Bronchial epithelial cell (primary cell): Measurements from ENCODE around the gene AKTIP. TPM values are rescaled to one million over a fixed set of nuclear protein-coding genes. Genes with fewer than 3 reads are reported as not detected.
A peak's percentile ranks its signal among the peaks of the same experiment; 100 is the strongest.

ENCODE experiments used
- DNase-seq: peaks from one replicate; pipeline ENCODE4 v3.0.0-alpha.2; 2010; ENCODE audit warnings: low read depth
- FAIRE-seq: peaks from 2 replicates; lab custom pipeline; 2011; peaks lifted over from hg19 to GRCh38; lab: Jason Lieb, UNC
- H3K27me3 ChIP-seq: 2 replicates; pipeline ENCODE4 v1.5.1; 2011; ENCODE audit warnings: low read length; ENCODE audit not compliant: control insufficient read depth, insufficient read depth
- H3K36me3 ChIP-seq: 2 replicates; pipeline ENCODE4 v1.5.1; 2011; ENCODE audit warnings: low read length; ENCODE audit not compliant: control insufficient read depth, insufficient read depth
- H3K4me3 ChIP-seq: 2 replicates; pipeline ENCODE4 v1.5.1; 2011; ENCODE audit warnings: mild to moderate bottlenecking, low read depth, low read length, control low read depth
- total RNA-seq: library from RNA; depleted of rRNA; stranded (reverse); fragments of >200 nt; gene quantifications from 2 replicates; pipeline ENCODE4 v1.2.1, GENCODE V29; 2014
- TF ChIP-seq, protein P1 (sequence below): IDR thresholded peaks from 2 replicates; pipeline ENCODE4 v1.5.1; 2011; ENCODE audit warnings: mild to moderate bottlenecking, moderate library complexity, low read length, control low read depth, inconsistent platforms; ENCODE audit not compliant: insufficient read depth, severe bottlenecking

The AKTIP gene
- total RNA-seq, 1 donor from 2014 or later, result 50.5 TPM

DNA sequence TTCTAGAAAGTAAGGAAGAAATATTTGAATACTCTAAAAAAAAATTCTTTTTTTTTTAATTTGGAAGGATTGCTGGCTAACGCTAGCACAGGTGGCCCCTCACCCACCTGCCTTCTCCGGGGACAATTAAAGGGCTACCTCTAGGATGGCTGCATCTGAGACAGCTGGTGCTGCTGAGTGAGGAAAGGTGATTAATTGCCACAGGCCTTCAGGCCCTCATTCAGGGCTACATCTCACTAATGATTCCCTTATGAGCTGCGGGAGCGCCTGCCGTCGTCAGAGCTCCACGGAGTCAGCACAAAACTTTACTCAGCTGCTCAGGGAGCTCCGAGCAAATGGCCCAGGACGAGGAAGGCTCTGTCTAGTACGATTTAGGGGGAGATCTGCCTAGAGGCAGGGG lies 27.0 kb upstream of the AKTIP start:
- Histone ChIP-seq H3K36me3 (no peaks in the 10 kb centered on the region), H3K27me3 (no peaks in the 10 kb centered on the region), H3K4me3 (no peak overlapping the region)
- TF ChIP-seq, protein P1, sequence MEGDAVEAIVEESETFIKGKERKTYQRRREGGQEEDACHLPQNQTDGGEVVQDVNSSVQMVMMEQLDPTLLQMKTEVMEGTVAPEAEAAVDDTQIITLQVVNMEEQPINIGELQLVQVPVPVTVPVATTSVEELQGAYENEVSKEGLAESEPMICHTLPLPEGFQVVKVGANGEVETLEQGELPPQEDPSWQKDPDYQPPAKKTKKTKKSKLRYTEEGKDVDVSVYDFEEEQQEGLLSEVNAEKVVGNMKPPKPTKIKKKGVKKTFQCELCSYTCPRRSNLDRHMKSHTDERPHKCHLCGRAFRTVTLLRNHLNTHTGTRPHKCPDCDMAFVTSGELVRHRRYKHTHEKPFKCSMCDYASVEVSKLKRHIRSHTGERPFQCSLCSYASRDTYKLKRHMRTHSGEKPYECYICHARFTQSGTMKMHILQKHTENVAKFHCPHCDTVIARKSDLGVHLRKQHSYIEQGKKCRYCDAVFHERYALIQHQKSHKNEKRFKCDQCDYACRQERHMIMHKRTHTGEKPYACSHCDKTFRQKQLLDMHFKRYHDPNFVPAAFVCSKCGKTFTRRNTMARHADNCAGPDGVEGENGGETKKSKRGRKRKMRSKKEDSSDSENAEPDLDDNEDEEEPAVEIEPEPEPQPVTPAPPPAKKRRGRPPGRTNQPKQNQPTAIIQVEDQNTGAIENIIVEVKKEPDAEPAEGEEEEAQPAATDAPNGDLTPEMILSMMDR, result no peak
- DNase-seq (no peak), FAIRE-seq (no peak)

DNA sequence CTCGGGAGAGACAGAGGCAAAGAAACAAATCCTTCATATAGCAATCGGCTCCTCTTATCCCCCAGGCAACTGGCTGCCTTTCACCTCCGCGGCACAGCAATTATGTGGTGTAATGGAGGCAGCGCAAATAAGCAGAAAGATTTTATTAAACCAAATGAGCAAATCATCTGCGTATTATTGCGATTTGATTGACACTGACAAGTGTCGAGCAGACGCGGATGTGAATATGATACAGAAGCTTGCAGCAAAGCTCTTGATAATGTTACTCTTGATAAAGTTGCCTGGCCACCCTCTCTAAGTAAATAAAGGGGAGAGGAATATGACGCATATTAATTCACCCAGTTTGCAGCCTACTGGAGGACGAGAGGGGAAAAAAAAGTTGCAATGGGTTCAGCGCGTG lies 26.5 kb upstream of the AKTIP start:
- Histone ChIP-seq H3K27me3 (no peaks in the 10 kb centered on the region), H3K36me3 (no peaks in the 10 kb centered on the region), H3K4me3 (no peak overlapping the region)
- TF ChIP-seq, protein P1, result no peak
- DNase-seq (peak; percentile 64), FAIRE-seq (no peak)

DNA sequence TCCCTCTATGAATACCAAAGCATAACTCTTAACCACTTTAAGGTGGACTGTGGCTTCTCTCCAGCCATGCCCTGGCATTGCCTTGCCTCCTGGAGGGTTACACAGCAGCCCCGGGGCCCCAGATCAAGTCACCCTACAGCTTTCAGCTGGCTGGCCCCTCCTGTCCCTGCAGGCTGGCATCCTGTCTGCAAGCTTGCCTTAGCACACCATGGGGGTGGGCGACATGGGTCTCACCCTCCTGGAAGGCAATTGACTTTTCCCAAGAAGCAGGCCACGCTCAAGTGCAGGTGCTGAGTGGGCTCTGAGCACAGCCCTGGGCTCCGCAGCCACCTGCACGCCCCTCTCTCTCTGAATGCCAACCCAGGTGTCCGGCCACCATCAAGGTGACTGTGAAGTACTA lies 25.8 kb upstream of the AKTIP start:
- DNase-seq, result no peak
- no peak overlapping the region for H3K4me3 ChIP-seq
- TF ChIP-seq, protein P1, result no peak
- FAIRE-seq, result no peak
- no peaks in the 10 kb centered on the region for H3K27me3 ChIP-seq
- H3K36me3 ChIP-seq, result no peaks in the 10 kb centered on the region

DNA sequence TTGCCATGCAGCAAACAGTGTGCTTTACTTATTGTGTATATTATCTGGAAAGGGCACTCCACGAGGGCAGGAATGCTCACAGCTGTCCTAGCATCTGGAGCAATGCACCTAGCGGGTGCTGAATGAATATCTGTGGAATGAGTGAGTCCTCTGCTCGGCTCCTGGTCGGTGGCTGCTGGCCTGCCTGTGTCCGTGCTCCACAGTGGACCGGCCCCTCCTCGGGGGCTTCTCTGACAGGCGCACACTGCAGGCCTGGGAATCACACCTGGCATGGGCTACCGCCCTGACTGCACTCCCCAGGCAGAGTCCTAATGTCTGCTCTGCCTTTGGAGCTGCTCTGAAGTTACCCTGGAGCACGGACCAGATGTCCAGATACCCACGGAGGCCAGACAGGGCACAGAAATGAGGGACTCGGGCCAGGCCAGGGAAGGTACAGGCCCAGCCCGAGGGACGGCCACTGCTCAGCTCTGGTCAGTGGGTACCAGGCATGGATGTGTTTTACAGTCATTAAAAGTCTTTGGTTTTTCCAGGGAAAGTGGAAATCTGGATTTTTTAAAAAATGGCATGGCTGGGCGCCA lies 21.1 kb upstream of the AKTIP start:
- no peak for FAIRE-seq
- no peak for DNase-seq
- no peaks in the 10 kb centered on the region for H3K27me3 ChIP-seq
- TF ChIP-seq, protein P1, result no peak
- H3K36me3 ChIP-seq, result no peaks in the 10 kb centered on the region
- H3K4me3 ChIP-seq, result no peak overlapping the region

DNA sequence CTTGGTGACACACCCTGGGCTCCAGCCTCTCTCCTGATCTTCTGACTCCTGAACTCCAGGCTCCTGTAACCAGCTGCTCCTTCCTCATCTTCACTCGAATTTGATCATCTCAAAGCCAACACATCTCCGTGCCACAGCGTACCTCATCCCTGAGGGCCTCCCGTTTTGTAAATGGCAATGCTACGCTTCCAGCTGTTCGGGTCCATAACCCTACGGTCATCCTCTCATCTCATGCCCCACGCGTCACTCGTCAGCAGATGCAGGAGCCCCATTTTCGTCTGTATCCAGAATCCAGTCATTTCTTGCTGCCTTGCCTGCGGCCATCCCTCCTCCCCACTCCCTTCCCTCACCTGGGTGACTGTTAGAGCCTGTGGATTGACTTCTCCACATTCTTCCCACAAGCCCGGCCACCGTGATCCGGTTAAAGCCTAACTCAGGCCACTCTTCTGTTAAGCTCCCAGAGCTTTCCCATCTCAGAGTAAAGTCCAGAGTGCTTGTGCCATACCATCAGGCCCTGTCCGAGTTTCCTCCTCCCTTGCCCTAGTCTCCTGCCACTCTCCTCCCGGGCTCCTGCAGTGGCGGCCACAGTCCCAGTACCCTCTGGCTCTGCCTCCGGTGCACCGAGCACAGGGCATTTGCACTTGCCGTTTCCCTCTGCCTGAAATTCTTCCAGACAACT lies 20.3 kb upstream of the AKTIP start:
- DNase-seq (no peak), FAIRE-seq (peak; percentile 13)
- H3K27me3 ChIP-seq, result no peaks in the 10 kb centered on the region
- H3K36me3 ChIP-seq, result no peaks in the 10 kb centered on the region
- TF ChIP-seq, protein P1, result no peak
- no peak overlapping the region for H3K4me3 ChIP-seq
